GM12892 (cell line): ENCODE data around the gene DEFB126.

Source experiments
- POLR2A ChIP-seq: IDR thresholded peaks from 2 replicates; pipeline ENCODE4 v1.6.1; 2011; ENCODE audit warnings: low read depth, low read length, control low read depth
- POLR2AphosphoS5 ChIP-seq: IDR thresholded peaks from 2 replicates; pipeline ENCODE4 v1.6.1; 2011; ENCODE audit warnings: low read depth, low read length, control low read depth
- TAF1 ChIP-seq: IDR thresholded peaks from 2 replicates; pipeline ENCODE4 v1.6.1; 2011; ENCODE audit warnings: low read depth, mild to moderate bottlenecking, control low read depth, low read length, borderline replicate concordance

- TF ChIP-seq POLR2AphosphoS5 (no peak), POLR2A (no peak), TAF1 (no peak)
These were observed 38.9 kb upstream of the DEFB126 start for GRCh38 chr20:103456-103855.
